Neural progenitor cell (in vitro differentiated cells): Measurements from ENCODE around the gene GRHL1. TPM values are rescaled to one million over a fixed set of nuclear protein-coding genes. Genes with fewer than 3 reads are reported as not detected.

Experiments
- DNase-seq: peaks from one replicate; pipeline ENCODE4 v3.0.0-alpha.2; 2016; ENCODE audit warnings: low spot score
- H2AFZ ChIP-seq: fragments of 200-600 bp; sonication (generic); replicated peaks from 2 replicates; pipeline ENCODE4 v1.6.1; 2016; ENCODE audit warnings: antibody characterized with exemption
- H3F3A ChIP-seq: fragments of 200-600 bp; sonication (generic); 2 replicates; pipeline ENCODE4 v1.6.1; 2016; ENCODE audit warnings: antibody characterized with exemption, low read depth
- H3K27ac ChIP-seq: fragments of 200-600 bp; sonication (generic); 2 replicates; pipeline ENCODE4 v1.5.1; 2016; ENCODE audit warnings: mild to moderate bottlenecking
- H3K27me3 ChIP-seq: fragments of 200-600 bp; sonication (generic); 2 replicates; pipeline ENCODE4 v1.6.1; 2016; ENCODE audit warnings: mild to moderate bottlenecking, moderate library complexity
- H3K36me3 ChIP-seq: fragments of 200-600 bp; sonication (generic); 2 replicates; pipeline ENCODE4 v1.5.1; 2016
- H3K4me1 ChIP-seq: fragments of 200-600 bp; sonication (generic); 2 replicates; pipeline ENCODE4 v1.6.1; 2016; ENCODE audit warnings: mixed run types
- H3K4me2 ChIP-seq: fragments of 200-600 bp; sonication (generic); 2 replicates; pipeline ENCODE4 v1.6.1; 2016
- H3K4me3 ChIP-seq: fragments of 200-600 bp; sonication (generic); 2 replicates; pipeline ENCODE4 v1.5.1; 2016
- H3K79me2 ChIP-seq: fragments of 200-600 bp; sonication (generic); 2 replicates; pipeline ENCODE4 v1.6.1; 2016; ENCODE audit warnings: low read depth
- H3K9ac ChIP-seq: fragments of 200-600 bp; sonication (generic); 2 replicates; pipeline ENCODE4 v1.6.1; 2016
- H3K9me3 ChIP-seq: fragments of 200-600 bp; sonication (generic); 2 replicates; pipeline ENCODE4 v1.5.1; 2016; ENCODE audit warnings: low read depth
- H4K20me1 ChIP-seq: fragments of 200-600 bp; sonication (generic); 2 replicates; pipeline ENCODE4 v1.6.1; 2016; ENCODE audit warnings: low read depth
- H3K27ac Mint-ChIP-seq: 3 replicates; pipeline ENCODE4 v1.8.0; 2021; ENCODE audit warnings: mixed read lengths
- H3K27me3 Mint-ChIP-seq: 2 replicates; pipeline ENCODE4 v1.8.0; 2022; ENCODE audit warnings: low read depth, mild to moderate bottlenecking, inconsistent platforms, moderate library complexity, mixed read lengths; ENCODE audit not compliant: insufficient read depth
- H3K36me3 Mint-ChIP-seq: 3 replicates; pipeline ENCODE4 v1.8.0; 2021; ENCODE audit warnings: mixed read lengths
- H3K4me1 Mint-ChIP-seq: 3 replicates; pipeline ENCODE4 v1.8.0; 2021; ENCODE audit warnings: mixed read lengths
- H3K4me3 Mint-ChIP-seq: 3 replicates; pipeline ENCODE4 v1.8.0; 2021; ENCODE audit warnings: mild to moderate bottlenecking, moderate library complexity, mixed read lengths
- H3K9me3 Mint-ChIP-seq: 3 replicates; pipeline ENCODE4 v1.8.0; 2020; ENCODE audit warnings: mixed read lengths
- EZH2 ChIP-seq: fragments of 200-600 bp; sonication (generic); IDR thresholded peaks from 2 replicates; pipeline ENCODE4 v1.6.1; 2017; ENCODE audit warnings: antibody characterized with exemption, mild to moderate bottlenecking, moderate library complexity
- EZH2phosphoT487 ChIP-seq: fragments of 200-600 bp; sonication (generic); IDR thresholded peaks from 2 replicates; pipeline ENCODE4 v1.6.1; 2017; ENCODE audit warnings: antibody characterized with exemption
- total RNA-seq: library from RNA; depleted of rRNA; stranded (reverse); fragments of >200 nt; gene quantifications from 2 replicates; pipeline ENCODE4 v1.2.3, GENCODE V29; 2015; ENCODE audit warnings: low replicate concordance
- TF ChIP-seq, protein P1 (sequence below): fragments of 200-600 bp; sonication (generic); IDR thresholded peaks from 2 replicates; pipeline ENCODE4 v1.5.1; 2017; ENCODE audit warnings: antibody characterized with exemption, mild to moderate bottlenecking

The GRHL1 gene, protein sequence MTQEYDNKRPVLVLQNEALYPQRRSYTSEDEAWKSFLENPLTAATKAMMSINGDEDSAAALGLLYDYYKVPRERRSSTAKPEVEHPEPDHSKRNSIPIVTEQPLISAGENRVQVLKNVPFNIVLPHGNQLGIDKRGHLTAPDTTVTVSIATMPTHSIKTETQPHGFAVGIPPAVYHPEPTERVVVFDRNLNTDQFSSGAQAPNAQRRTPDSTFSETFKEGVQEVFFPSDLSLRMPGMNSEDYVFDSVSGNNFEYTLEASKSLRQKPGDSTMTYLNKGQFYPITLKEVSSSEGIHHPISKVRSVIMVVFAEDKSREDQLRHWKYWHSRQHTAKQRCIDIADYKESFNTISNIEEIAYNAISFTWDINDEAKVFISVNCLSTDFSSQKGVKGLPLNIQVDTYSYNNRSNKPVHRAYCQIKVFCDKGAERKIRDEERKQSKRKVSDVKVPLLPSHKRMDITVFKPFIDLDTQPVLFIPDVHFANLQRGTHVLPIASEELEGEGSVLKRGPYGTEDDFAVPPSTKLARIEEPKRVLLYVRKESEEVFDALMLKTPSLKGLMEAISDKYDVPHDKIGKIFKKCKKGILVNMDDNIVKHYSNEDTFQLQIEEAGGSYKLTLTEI
- total RNA-seq = 4.7 and 5.8 TPM in 2 replicates

DNA sequence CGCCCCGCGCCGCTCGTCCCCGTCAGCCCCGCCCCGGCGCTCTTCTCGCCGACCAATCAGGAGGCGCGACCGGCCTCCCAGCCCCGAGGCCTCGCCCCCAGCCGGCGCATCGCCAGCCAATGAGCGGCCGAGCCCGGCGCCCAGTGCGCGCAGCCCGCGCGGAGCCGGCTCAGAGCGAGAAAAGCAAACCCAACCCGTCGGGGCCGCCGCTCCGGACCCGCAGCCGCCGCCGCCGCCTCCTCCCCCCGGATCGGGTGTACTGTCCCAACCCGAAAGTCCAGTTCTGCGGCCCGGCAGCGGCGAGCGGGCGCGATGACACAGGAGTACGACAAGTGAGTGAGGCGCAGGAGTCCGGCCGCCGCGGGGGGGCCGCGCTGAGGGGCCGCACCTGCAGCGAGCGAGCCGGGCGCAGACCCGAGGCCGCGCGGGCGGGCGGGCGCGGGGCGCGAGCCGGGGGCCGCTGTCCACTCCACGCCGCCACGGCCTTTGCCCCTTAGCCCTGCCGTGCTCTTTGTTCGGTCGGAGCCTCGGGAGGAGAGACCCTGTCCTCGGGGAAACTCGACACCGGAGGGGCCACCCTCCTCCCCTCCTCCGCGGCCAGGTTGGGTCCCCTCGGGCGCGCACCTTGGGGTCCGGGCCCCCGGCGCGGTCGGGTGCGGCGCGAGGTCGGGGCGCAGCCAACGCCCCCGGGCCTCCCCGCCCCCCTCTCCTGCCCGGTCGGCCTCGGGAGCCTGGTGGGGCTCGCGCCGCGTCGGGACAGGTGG, at the start of gene GRHL1:
Gene GRHL1 (plus strand): TSS at position 172 of the 764 bp plus-strand sequence. CDS start 141 bp downstream, at position 313.
- Histone ChIP-seq H3K9ac (no peak within 1 kb of the TSS), H2AFZ (peak within 1 kb of the TSS; percentile 99), H4K20me1 (peaks cover 7% of the 10 kb centered on the region), H3K4me2 (peak within 1 kb of the TSS; percentile 91), H3K27ac (no peak within 1 kb of the TSS), H3K4me1 (peaks cover 5% of the 10 kb centered on the region), H3K79me2 (no peaks in the 10 kb centered on the region), H3K27me3 (peaks cover 61% of the 10 kb centered on the region), H3K9me3 (no peaks in the 10 kb centered on the region), H3K36me3 (no peaks in the 10 kb centered on the region), H3F3A (peaks cover 8% of the 10 kb centered on the region), H3K4me3 (peak within 1 kb of the TSS; percentile 97)
- TF ChIP-seq EZH2 (no peak), EZH2phosphoT487 (no peak)
- TF ChIP-seq, protein P1, sequence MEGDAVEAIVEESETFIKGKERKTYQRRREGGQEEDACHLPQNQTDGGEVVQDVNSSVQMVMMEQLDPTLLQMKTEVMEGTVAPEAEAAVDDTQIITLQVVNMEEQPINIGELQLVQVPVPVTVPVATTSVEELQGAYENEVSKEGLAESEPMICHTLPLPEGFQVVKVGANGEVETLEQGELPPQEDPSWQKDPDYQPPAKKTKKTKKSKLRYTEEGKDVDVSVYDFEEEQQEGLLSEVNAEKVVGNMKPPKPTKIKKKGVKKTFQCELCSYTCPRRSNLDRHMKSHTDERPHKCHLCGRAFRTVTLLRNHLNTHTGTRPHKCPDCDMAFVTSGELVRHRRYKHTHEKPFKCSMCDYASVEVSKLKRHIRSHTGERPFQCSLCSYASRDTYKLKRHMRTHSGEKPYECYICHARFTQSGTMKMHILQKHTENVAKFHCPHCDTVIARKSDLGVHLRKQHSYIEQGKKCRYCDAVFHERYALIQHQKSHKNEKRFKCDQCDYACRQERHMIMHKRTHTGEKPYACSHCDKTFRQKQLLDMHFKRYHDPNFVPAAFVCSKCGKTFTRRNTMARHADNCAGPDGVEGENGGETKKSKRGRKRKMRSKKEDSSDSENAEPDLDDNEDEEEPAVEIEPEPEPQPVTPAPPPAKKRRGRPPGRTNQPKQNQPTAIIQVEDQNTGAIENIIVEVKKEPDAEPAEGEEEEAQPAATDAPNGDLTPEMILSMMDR = no peak
- Mint-ChIP-seq H3K9me3 (no peaks in the 10 kb centered on the region), H3K27me3 (peaks cover 29% of the 10 kb centered on the region), H3K4me1 (peaks cover 3% of the 10 kb centered on the region), H3K27ac (no peak within 1 kb of the TSS), H3K36me3 (no peaks in the 10 kb centered on the region), H3K4me3 (peak within 1 kb of the TSS; percentile 83)
- DNase-seq = peak; percentile 98

DNA sequence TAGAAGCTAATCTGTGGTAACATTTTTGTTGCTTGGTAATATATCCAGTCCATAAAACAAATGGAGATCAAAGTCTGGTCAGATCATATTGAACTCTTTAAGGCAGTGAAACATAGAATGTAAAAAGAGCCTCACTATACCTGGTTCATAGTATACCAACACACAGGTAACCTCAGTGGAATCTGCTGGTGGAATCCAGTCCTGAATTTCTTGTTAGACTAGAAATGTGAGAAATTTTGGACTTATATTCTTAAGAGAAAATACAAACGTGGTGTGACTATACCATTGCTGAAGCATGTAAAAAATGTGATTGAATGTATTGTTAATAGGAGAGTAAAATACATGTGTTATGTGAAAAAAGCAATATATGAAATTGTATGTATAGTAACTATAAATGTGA, 46.1 kb upstream of the GRHL1 start:
- Histone ChIP-seq H3K27me3 (no peaks in the 10 kb centered on the region), H4K20me1 (peaks cover 4% of the 10 kb centered on the region), H3K27ac (no peak overlapping the region), H3F3A (no peaks in the 10 kb centered on the region), H3K4me2 (no peak overlapping the region), H2AFZ (no peak overlapping the region), H3K36me3 (no peaks in the 10 kb centered on the region), H3K4me1 (no peaks in the 10 kb centered on the region), H3K4me3 (no peak overlapping the region), H3K9me3 (no peaks in the 10 kb centered on the region), H3K9ac (no peak overlapping the region), H3K79me2 (peaks cover 7% of the 10 kb centered on the region)
- Mint-ChIP-seq H3K27ac (no peak overlapping the region), H3K27me3 (no peaks in the 10 kb centered on the region), H3K4me1 (no peaks in the 10 kb centered on the region), H3K36me3 (peaks cover 6% of the 10 kb centered on the region), H3K9me3 (no peaks in the 10 kb centered on the region), H3K4me3 (no peak overlapping the region)
- TF ChIP-seq EZH2 (no peak), EZH2phosphoT487 (no peak)
- TF ChIP-seq, protein P1 = no peak
- DNase-seq = no peak

DNA sequence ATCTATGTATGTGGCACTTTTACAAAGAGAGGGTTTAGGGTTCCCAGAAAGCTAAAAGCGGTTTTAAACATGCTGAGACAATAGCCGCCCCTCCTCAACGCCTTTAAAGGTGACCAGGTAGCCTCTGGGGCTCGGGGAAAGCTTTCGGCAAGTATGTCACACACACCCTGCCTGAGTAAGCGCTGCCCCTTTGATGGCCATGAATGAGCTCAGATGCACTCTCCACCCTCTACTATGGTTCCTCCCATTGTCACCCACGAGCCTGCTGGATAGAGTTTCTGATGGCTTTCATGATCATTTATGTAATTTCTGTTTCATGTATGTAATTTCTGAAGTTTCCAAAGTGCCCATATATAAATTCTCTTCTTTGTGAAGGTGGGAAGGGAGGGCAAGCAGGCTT, 44.1 kb upstream of the GRHL1 start:
- Histone ChIP-seq H3K27me3 (no peaks in the 10 kb centered on the region), H3K27ac (no peak overlapping the region), H2AFZ (no peak overlapping the region), H3K4me1 (no peaks in the 10 kb centered on the region), H3K9ac (no peak overlapping the region), H3K79me2 (no peaks in the 10 kb centered on the region), H3K4me2 (no peak overlapping the region), H3K4me3 (no peak overlapping the region), H3K36me3 (peaks cover 3% of the 10 kb centered on the region), H3F3A (no peaks in the 10 kb centered on the region), H3K9me3 (no peaks in the 10 kb centered on the region), H4K20me1 (peaks cover 5% of the 10 kb centered on the region)
- H3K9me3 Mint-ChIP-seq = no peaks in the 10 kb centered on the region
- H3K27me3 Mint-ChIP-seq = no peaks in the 10 kb centered on the region
- no peak for TF ChIP-seq EZH2
- no peak for TF ChIP-seq EZH2phosphoT487
- TF ChIP-seq, protein P1 = no peak
- no peak overlapping the region for H3K27ac Mint-ChIP-seq
- peaks cover 6% of the 10 kb centered on the region for H3K36me3 Mint-ChIP-seq
- no peak overlapping the region for H3K4me3 Mint-ChIP-seq
- DNase-seq = no peak
- H3K4me1 Mint-ChIP-seq = no peaks in the 10 kb centered on the region
